GM21825 (cell line): ENCODE data around the gene ADAMTSL5.
"Not testable (repeated sequence)": the region's sequence is repeated elsewhere in the genome, so short reads cannot be mapped to it uniquely, and the experiment has no call there.

Experiments
- ATAC-seq: cut with Tn5 transposase; IDR thresholded peaks from one replicate; pipeline ENCODE4 v1.9.1; 2021; ENCODE audit warnings: mild to moderate bottlenecking, moderate library complexity; ENCODE audit not compliant: unreplicated experiment

ADAMTSL5 gene

DNA sequence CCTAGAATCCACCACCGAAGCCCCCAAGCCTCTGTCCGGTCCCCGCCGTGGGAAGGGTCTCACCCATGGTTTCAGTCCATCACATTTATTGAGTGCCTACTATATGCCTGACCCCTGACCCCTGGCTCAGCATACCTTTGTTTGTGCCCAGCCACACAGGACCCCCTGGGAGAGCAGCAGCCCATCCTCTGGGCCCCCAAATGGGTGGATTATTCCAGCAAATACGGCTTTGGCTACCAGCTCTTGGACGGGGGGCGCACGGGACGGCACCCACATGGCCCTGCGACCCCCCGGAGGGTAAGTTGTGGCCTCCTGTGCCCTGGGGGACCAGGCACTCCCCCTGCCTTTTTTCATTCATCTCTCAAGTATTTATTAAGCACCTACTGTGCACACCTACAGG, 18.8 kb upstream of the ADAMTSL5 start:
- no peak for ATAC-seq

DNA sequence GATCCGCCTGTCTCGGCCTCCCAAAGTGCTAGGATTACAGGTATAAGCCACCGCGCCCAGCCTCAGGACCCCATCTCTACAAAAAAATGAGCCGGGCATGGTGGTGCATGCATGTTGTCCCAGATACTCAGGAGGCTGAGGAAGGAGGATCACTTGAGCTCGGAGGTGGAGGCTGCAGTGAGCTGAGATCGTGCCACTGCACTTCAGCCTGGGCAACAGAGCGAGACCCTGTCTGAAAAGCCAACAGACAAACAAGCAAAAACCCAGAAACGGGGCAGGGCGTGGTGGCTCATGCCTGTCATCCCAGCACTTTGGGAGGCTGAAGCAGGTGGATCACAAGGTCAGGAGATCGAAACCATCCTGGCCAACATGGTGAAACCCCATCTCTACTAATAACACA, 18.0 kb upstream of the ADAMTSL5 start:
- ATAC-seq: not testable (repeated sequence)

DNA sequence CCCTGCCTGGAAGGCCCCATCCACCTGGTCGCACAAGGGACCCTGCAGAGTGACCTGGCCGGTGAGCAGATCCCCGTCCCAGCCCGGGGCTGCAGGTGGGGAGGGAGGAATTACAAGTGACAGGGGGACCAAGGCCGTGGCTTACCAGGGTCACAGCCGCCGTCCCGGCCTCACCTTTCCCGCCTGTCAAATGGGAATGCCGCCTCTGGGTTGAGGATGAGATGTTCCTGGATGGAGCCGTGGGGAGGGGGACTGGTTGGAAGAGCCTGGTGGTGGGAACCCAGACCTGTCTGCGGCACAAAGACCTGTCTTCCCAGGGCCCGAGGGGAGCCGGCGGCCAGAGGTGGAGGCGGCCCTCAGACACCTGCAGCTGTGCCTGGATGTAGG, 16.6 kb upstream of the ADAMTSL5 start:
- no peak for ATAC-seq

DNA sequence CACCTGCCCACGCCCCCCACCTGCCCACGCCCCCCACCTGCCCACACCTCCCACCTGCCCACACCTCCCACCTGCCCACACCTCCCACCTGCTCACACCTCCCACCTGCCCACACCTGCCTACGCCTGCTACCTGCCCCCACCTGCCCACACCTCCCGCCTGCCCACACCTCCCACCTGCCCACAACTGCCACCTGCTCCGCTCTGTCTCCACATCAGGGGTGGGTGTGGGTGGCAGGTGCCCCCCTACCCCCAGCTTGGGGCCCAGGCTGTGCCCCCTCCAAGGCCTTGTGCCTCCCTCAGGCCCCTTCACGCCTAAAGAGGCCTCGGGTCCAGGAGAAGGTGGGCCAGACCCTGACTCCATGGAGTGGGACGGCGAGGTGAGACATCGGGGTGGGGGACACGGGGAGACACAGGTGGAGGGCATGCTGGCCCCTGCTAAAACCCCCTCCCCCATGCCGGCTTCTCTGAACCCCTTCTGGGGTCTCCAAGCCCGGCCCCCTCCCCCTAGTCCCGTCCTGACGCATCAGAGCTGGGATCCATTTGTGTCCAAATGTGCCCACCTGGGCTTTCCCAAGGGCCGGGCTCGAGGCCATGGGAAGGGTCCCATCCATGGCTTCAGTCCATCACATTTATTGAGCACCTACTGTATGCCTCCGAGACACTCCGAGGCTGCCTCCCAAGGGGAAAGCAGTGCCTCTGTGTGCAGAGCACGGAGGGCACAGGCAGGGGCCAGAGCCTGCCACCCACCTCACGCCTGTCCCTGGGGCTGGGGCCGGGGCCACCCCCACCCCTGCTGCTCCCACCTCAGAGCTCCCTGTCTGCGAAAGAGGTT, 16.0 kb upstream of the ADAMTSL5 start:
- ATAC-seq: no peak

DNA sequence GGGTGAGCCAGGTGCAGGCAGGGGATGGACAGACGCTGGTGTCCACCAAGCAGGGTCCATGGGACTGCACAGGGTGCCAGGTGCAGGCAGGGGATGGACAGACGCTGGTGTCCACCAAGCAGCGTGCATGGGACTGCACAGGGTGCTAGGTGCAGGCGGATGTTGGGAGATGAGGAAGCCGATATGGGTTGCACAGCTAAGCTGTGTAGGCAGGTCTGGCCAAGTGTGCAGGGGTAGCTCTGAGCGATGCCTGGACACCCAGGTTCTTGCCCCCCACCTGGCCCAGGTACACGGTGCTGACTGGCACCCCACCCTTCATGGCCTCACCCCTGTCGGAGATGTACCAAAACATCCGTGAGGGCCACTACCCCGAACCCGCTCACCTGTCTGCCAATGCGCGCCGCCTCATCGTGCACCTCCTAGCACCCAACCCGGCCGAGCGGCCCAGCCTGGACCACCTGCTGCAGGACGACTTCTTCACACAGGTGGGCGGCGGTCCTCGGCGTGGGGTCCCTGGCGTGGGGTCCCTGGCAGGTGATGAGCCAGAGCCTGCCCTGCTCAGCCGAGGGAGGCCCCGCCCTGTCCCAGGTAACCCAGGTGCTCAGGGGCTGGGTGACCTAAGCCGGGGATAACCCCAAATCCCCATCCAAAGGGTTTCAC, 15.0 kb upstream of the ADAMTSL5 start:
- ATAC-seq: no peak

DNA sequence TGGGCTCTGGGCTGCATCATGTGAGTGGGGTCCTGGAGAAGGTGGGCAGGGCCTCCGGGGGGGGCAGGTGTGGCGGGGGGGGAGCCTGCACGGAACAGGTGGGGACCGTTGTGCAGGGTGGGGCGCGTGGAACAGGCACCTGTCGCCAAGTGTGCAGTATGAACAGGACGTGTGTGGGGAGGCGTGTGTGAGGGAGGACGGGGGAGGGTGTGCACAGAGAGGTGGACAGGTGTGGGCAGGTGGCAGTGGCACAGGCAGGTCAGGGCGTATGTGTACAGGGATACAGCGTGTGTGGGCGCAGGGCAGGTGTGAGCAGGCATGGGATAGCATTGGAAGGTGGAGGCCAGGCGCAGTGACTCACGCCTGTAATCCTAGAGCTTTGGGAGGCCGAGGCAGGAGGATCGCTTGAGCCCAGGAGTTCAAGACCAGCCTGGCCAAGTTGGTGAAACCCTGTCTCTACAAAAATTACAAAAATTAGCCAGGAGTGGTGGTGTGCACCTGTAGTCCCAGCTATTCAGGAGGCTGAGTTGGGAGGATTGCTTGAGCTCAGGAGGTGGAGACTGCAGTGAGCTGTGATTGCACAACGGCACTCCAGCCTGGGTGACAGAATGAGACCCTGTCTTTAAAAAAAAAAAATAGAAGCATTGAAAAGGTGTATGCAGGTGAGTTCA, 14.3 kb upstream of the ADAMTSL5 start:
- ATAC-seq: no peak

DNA sequence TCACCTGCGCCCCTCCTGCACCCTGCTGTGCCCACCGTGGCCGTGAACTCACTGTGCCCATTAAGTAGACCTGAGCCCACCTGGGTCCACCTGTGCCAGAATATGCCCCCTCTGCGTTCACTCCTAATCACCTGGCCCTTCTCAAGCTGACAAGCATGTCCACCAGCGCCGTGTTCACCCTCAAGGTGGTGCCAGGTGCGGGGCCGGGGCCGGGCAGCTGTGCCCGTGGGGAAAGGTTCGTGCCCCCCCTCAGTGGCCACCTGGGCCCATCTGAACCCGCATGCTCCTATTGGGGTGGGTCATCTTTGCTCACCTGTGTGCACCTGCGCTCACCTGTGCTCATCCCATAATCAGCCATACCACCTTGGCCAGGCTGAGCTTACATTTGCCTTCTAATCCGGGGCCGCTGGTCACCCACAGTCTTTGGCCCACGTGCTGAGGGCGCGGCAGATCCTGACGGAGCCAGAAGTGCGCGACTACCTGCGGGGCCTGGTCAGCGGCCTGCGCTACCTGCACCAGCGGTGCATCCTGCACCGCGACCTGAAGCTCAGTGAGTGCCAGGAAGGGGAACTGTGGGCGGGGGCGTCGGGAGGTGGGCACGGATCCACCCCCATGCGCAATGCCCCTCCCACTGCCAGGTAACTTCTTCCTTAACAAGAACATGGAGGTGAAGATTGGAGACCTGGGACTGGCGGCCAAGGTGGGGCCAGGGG, 13.4 kb upstream of the ADAMTSL5 start:
- ATAC-seq: no peak

DNA sequence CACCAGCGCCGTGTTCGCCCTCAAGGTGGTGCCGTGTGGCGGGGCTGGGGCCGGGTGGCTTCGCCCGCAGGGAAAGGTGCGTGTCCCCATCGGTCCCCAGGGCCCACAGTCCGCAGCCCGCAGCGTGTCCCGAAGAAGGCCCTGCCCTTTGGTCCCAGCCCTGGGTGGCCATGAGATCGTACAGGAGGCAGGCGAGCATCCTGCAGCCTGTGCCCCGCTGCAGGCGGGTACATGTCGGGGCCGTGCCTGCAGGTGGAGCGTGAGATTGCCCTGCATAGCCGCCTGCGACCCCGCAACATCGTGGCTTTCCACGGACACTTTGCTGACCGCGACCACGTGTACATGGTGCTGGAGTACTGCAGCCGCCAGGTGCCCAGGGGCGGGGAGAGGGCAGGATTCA, 12.5 kb upstream of the ADAMTSL5 start:
- no peak for ATAC-seq

DNA sequence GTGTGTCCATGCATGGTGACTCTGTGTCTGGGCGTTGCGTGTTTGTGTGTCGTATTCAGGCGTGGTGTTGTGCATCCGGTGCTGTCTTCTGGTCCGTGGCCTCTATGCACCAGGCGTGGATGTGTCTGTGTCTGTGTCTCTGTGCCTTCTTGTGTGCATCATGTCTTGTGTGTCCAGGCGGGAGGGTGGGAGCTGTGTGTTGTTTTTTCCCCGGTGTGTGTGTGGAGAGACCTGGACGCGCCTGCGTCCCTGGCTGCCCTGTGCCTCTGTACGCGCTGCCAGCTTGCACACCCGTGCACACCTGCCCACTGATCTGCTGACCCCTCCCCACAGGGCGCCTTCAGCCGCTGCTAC, 12.1 kb upstream of the ADAMTSL5 start:
- ATAC-seq: no peak

DNA sequence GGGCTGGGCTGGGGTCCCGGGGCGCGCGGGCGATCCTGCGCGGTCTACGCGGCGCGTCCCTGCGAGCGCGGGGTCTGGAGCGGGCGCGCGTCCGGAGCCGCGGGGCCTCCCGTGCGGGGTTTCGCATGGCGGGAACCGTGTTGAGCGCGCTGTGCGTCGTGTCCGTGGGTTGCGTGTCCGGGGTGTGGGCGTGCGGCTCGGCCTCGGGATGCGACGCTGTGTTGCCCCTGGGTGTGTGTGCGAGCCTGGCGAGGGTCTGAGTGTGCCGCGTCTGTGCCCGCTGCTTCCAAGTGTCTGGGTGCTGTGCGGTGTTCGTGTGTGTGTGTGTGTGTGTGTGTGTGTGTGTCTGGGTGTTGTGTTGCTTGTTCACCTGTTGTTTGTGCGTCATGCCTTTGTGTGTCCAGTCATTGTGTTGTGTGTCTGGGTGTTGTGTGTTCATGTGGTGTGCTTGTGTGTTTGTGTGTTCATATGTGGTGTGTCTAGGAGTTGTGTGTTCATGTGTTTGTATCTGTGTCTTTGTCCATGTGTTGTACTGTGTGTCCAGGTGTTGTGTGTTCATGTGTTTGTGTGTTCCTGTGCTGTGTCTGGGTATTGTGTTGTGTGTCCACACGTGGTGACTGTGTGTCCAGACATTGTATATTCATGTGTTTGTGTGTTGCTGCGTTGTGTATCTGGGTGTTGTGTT, 11.6 kb upstream of the ADAMTSL5 start:
- no peak for ATAC-seq

DNA sequence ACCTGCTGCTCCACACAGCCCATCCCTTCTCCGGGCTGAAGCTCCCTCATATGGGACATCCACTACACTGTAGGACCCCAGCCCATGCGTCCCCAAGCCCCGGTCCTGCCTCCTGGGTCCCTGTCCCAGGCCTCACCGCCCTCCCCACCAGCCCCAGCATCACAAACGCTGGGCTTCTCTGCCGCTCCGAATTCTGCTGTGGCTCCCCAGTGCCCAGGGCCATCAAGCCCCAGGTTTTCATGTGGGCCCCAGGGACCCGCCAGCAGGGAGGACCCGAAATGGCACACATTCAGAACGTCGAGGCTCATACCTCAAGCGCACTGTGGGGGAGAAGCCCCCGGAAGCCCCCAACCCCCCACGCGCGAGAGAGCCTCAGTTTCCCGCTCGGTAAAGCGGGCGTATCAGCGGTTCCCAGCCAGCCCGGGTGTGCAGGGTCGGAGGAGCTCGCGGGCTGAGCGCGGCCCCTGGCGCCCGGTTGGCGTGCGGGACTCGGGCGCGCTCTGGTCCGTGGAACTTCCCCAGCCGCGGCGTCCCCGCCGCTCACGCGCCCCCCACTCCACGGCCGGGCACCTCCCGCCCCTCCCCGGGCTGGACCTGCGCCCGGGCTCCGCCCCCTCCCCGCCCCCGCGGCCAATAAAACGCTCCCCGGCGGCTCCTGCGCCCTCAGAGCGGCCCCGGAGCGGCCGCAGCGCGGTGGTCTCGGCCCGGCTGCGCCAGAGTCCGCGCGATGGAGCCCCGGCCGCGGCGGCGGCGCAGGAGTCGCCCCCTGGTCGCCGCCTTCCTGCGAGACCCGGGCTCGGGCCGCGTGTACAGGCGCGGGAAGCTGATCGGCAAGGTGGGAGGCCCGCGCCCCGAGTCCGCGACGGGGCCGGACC, 10.8 kb upstream of the ADAMTSL5 start, which contains the start of gene PLK5:
Gene PLK5, plus strand, starts transcription at position 666 of the 875 bp plus-strand sequence. CDS start 2,920 bp downstream, outside the sequence.
- no peak for ATAC-seq

DNA sequence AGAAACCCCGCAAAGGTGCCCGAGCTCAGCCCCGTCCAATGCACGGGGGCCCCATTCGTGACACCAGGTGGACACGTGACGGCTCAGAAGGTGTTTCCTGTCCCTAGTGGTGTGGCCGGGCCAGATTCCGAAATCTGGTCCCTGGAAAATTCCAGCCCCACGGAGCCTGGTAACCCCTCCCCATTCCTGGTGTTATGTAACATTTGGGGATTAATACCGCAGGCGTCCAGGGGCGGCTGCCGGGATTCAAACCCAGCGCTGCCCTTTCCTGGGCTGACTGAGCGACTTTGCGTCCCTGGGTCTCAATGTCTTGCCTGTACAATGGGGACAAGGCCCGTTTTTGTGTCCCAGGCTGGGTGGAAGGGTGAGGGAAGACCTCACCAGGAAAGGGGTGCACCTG, 10.0 kb upstream of the ADAMTSL5 start:
- no peak for ATAC-seq

DNA sequence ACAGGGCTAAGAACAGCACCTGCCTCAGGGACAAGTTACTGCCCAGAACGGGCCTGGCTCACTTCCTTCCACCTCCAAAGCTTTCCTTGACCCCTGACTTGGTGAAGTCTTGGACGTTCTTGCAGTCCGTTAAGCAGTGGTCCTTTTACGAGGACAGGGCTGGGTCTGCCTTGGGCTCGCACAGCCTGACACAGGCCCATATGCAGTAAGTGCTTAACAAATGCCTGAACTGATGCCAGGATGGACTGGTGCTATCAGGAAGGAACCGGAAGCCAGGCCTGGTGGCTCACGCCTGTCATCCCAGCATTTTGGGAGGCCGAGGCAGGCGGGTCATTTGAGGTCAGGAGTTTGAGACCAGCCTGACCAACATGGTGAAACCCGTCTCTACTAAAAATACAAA, 9.2 kb upstream of the ADAMTSL5 start:
- no peak for ATAC-seq

DNA sequence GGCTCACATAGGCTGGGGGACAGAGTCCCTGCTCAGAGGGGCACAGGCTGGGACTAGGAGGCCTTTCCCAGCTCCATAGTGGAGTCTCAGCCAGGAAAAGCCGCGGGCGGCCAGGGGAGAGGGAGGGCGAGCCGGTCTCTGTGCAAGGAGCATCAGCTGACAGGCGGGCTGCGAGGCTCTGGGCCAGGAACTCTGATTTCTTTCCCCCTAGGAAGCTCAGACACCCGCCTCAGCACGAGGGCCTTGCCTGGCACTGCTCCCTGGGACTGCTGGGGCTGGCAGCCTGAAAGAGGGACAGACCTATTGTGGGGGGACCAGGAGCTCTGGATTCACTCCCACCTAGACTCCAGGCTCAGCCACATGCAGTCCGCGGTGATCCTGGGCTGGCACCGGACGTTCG, 8.8 kb upstream of the ADAMTSL5 start:
- no peak for ATAC-seq

DNA sequence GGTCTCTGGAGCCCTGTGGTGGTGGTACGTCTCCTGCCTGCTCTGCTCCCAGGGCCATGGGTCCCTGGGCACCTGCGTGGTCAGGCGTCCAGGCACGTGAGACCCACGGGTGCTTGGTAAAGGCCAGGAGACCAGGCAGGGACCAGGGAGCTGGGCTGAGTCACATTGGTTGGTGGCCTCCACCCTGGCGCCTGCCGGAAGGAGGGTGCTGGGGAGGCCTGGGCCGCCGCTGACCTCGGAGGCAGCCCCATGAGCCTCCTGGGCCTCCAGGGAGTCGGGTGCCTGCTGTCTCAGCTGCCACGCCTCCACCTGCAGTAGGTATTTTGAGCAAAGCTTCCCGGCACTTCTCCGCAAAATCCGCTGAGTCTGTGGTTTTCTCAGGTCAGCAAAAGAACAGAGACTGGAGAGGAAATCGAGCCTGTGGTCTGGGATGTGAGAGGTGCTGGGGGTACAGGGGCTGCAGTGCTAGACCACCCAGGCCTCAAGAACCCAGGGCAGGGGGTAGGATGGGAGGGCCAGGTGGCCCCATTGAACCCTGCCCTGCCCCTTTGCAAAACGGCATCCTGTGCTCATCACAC, 7.5 kb upstream of the ADAMTSL5 start:
- no peak for ATAC-seq

DNA sequence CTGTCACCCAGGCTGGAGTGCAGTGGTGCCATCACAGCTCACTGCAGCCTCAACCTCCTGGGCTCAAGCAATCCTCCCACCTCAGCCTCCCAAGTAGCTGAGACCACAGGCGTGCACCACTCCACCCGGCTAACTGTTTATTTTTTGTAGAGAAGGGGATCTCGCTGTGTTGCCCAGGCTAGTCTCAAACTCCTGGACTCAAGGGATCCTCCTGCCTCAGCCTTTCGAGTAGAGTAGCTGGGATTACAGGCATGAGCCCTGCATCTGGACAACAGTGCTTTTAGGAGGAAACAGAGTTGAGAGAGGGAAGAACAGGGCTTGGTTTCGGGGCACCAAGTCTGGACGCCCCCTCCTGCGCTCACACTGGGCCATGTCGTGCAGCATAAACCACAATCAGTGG, 7.0 kb upstream of the ADAMTSL5 start:
- not testable (repeated sequence) for ATAC-seq

DNA sequence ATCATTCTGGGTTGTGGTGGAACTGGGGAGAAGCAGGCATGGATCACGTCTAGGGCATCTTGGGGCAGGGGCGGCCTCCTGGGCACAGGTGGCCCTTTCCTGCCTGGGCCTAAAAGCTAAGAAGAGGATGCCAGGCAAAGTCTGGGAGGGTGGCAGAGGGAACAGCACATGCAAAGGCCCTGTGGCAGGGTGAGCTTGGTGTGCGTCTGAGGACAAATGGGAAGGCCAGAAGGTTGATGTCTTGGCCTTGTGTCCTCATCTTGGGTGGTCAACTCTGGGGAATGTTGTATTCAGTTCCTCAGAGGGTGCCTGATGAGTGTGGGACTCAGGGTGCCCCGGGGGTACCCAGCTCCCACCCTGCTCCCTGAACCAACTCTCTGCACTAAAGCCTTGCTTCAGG, 5.7 kb upstream of the ADAMTSL5 start:
- no peak for ATAC-seq

DNA sequence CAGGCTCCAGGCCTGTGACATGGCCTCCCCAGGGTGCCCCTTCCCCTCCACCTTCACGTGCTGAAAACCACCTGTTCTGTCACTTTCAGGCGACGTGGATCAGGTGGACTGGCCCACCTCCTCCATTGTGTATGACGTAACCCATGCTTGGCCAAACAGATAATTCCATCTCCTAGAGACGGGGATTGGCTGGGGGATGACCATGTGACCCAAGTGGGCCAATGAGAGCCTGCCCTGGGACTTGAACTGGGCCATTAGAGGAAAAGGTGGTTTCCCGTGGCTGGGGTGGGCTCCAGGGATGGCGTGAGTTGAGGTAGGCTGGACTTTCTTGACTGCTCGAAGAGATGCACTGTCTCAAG, 3.6 kb upstream of the ADAMTSL5 start:
- no peak for ATAC-seq

DNA sequence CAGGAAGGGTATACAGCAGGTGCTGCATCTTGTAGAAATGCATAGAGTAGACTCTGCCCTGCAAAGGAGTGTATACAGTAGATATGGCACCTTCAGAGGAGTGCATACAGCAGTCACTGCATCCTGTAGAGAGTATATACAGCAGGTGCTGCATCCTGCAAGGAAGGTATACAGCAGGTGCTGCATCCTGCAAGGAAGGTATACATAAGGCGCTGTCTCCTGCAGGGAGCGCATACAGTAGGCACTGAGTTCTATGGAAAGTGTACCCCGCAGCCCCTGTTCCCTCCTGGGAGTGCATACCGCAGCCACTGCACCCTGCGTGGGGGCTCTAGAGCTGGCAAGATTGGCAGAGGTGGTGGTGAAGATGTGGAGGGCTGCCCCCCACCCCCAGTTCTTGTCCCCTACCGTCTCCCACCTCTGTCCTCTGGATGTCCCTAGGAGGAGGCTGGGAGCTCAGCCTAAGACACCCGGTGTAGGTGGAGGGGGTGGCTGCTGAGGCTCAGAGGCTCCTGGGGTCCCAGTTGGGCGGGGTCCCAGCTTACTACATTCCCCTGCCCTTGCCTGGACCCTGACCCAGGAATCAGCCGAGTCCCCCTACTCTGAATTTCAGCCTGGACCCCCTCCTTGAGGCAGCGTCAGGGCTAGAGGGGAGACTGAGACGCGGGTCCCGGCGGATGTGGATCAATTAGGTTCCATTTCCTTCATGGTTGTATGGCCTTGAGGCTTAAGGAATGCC, 2.3 kb upstream of the ADAMTSL5 start:
- no peak for ATAC-seq
